Mesendoderm (in vitro differentiated cells): ENCODE results near the gene TPBGL.

Experiments used
- DNase-seq: peaks from one replicate; pipeline ENCODE4 v3.0.0; 2013
- H2AK5ac ChIP-seq: 2 replicates; pipeline ENCODE4 v1.6.1; 2013; ENCODE audit warnings: low read length, inconsistent platforms
- H2BK120ac ChIP-seq: 2 replicates; pipeline ENCODE4 v1.6.1; 2013; ENCODE audit warnings: low read depth, mild to moderate bottlenecking, low read length, moderate library complexity, mixed read lengths
- H2BK15ac ChIP-seq: replicated peaks from 2 replicates; pipeline ENCODE4 v1.6.1; 2013; ENCODE audit warnings: low read depth, mild to moderate bottlenecking, moderate library complexity
- H2BK5ac ChIP-seq: 2 replicates; pipeline ENCODE4 v1.6.1; 2013; ENCODE audit warnings: low read length, inconsistent platforms
- H3K18ac ChIP-seq: 2 replicates; pipeline ENCODE4 v1.6.1; 2013; ENCODE audit warnings: mild to moderate bottlenecking, low read length, mixed read lengths
- H3K23ac ChIP-seq: one replicate; pipeline ENCODE4 v1.6.1; 2013; ENCODE audit warnings: low read length
- H3K27ac ChIP-seq: 2 replicates; pipeline ENCODE4 v1.5.1; 2013; ENCODE audit warnings: low read depth, mild to moderate bottlenecking, inconsistent platforms, low read length, moderate library complexity
- H3K27me3 ChIP-seq: 2 replicates; pipeline ENCODE4 v1.6.1; 2013; ENCODE audit warnings: low read length, control low read depth, mild to moderate bottlenecking, inconsistent platforms; ENCODE audit not compliant: insufficient read depth, poor library complexity
- H3K36me3 ChIP-seq: 2 replicates; pipeline ENCODE4 v1.6.1; 2013; ENCODE audit warnings: low read length, inconsistent platforms; ENCODE audit not compliant: control insufficient read depth, insufficient read depth
- H3K4ac ChIP-seq: one replicate; pipeline ENCODE4 v1.6.1; 2013; ENCODE audit warnings: low read depth, mild to moderate bottlenecking, low read length, moderate library complexity
- H3K4me1 ChIP-seq: 2 replicates; pipeline ENCODE4 v1.6.1; 2013; ENCODE audit warnings: low read depth, low read length, inconsistent platforms; ENCODE audit not compliant: control insufficient read depth
- H3K4me2 ChIP-seq: 2 replicates; pipeline ENCODE4 v1.6.1; 2013; ENCODE audit warnings: low read length
- H3K4me3 ChIP-seq: 2 replicates; pipeline ENCODE4 v1.5.1; 2013; ENCODE audit warnings: mild to moderate bottlenecking, low read length
- H3K56ac ChIP-seq: one replicate; pipeline ENCODE4 v1.6.1; 2013; ENCODE audit warnings: low read length
- H3K79me1 ChIP-seq: 2 replicates; pipeline ENCODE4 v1.6.1; 2013; ENCODE audit warnings: low read length, inconsistent platforms
- H3K79me2 ChIP-seq: 2 replicates; pipeline ENCODE4 v1.6.1; 2013; ENCODE audit warnings: mild to moderate bottlenecking, low read length; ENCODE audit not compliant: control insufficient read depth, insufficient read depth
- H3K9ac ChIP-seq: 2 replicates; pipeline ENCODE4 v1.6.1; 2013; ENCODE audit warnings: low read length, inconsistent platforms
- H4K5ac ChIP-seq: one replicate; pipeline ENCODE4 v1.6.1; 2013; ENCODE audit warnings: low read length
- H4K8ac ChIP-seq: one replicate; pipeline ENCODE4 v1.6.1; 2013; ENCODE audit warnings: low read depth, mild to moderate bottlenecking, control low read depth, low read length, moderate library complexity
- WGBS: extraction: QIAGEN DNeasy Blood & Tissue Kit; methylation state at CpG from one replicate; pipeline ENCODE4 v1.1.7; 2013; ENCODE audit warnings: low lambda C conversion rate, missing lambda C conversion rate; ENCODE audit not compliant: insufficient coverage; ENCODE audit errors: extremely low coverage; 5-methylcytosine and 5-hydroxymethylcytosine counted together

TPBGL gene

DNA sequence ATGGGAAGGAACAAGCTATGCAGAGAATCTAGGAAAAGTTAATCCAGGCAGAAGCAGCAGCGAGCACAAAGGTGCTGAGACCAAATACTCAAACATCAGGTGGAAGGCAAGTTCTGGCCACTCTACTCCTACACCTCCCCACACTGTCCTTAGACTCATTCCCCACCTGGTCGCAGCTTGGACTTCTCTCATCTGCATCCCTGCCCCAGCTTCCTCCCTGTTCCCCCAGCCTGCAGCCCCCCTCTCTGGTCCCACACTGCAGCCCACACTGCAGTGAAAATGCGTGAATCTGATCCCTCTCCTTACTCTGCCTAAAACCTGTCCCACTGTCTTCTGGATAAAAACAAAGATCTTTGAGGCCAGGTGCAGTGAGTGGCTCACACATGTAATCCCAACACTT lies 9.1 kb downstream of the TPBGL start:
- Histone ChIP-seq H3K18ac (no peak overlapping the region), H3K79me2 (no peaks in the 10 kb centered on the region), H3K9ac (no peak overlapping the region), H3K4me2 (no peak overlapping the region), H3K4ac (no peak overlapping the region), H3K27ac (no peak overlapping the region), H2BK15ac (no peak overlapping the region), H3K4me1 (no peaks in the 10 kb centered on the region), H4K5ac (no peak overlapping the region), H3K4me3 (no peak overlapping the region), H3K27me3 (no peaks in the 10 kb centered on the region), H3K36me3 (no peaks in the 10 kb centered on the region), H3K56ac (no peak overlapping the region), H3K79me1 (no peaks in the 10 kb centered on the region), H2AK5ac (no peak overlapping the region), H2BK5ac (no peak overlapping the region), H3K23ac (no peak overlapping the region), H4K8ac (no peak overlapping the region), H2BK120ac (no peak overlapping the region)
- WGBS: no CpG with 5 or more reads among the region's 3 CpGs
- no peak for DNase-seq

DNA sequence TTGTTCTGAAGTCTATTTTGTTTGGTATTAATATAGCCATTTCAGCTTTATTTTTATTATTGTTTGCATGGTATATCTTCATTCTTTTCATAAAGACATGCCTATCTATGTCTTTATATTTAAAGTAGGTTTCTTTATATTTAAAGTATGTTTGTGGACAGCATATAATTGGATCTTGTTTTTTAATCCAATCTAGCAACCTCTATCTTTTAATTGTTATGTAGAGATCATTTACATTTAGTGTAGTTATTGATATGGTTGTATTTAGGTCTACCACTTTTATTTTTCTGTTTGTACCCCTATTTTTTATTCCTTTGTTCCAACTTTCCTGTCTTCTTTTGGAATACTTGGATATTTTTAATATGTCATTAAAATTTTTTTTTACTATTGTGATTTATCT lies 13.8 kb downstream of the TPBGL start:
- H3K56ac ChIP-seq: no peak overlapping the region
- no peak overlapping the region for H3K9ac ChIP-seq
- H3K4me1 ChIP-seq: no peaks in the 10 kb centered on the region
- H3K79me2 ChIP-seq: no peaks in the 10 kb centered on the region
- H3K27me3 ChIP-seq: no peaks in the 10 kb centered on the region
- H3K23ac ChIP-seq: no peak overlapping the region
- no peak overlapping the region for H3K18ac ChIP-seq
- no peak overlapping the region for H4K5ac ChIP-seq
- H3K27ac ChIP-seq: no peak overlapping the region
- no peak overlapping the region for H3K4ac ChIP-seq
- no peak overlapping the region for H2BK5ac ChIP-seq
- no peaks in the 10 kb centered on the region for H3K79me1 ChIP-seq
- no peak overlapping the region for H3K4me2 ChIP-seq
- H3K36me3 ChIP-seq: no peaks in the 10 kb centered on the region
- H2BK15ac ChIP-seq: no peak overlapping the region
- H4K8ac ChIP-seq: no peak overlapping the region
- H3K4me3 ChIP-seq: no peak overlapping the region
- no peak for DNase-seq
- no peak overlapping the region for H2AK5ac ChIP-seq
- H2BK120ac ChIP-seq: no peak overlapping the region

DNA sequence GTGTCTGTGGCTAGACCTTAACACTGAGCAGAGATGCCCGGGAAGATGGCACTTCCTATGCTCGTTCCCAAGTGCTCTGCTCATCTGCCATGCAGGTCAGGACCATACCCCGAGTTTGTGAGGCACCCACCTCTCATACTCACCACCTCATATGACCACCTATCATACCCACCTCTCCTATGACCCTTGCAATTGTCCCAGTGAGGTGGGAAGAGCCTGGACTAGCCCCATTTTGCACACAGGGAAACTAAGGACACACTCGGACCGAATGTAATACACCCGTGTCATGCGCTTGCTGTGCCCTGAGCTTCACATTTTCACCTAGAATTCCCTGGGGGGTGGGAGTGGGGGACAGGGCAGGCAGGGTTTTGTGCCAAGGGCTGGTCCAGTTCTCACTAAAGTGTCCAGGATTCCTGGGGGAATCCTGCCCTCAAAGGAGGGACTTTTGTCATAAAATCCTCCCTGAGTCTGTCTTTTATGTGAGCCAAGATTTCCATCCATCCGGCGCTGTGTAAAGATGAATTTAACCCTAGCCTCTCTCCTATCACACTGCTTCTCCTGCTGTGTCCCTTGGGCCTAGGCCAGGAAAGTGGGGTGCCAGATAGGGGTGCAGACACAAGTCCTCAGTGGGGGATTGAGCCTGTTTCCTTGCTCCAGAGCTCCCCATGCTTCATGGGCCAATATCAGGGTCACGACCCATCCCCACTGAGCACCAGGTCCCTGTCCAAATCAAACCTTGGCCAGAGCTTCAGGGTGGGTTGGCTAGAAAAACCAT lies 20.0 kb downstream of the TPBGL start:
- Histone ChIP-seq H3K4me3 (no peak overlapping the region), H3K9ac (no peak overlapping the region), H3K27ac (no peak overlapping the region), H3K4ac (no peak overlapping the region), H3K4me1 (peaks cover 2% of the 10 kb centered on the region), H3K18ac (no peak overlapping the region), H2BK15ac (no peak overlapping the region), H3K4me2 (no peak overlapping the region), H3K36me3 (no peaks in the 10 kb centered on the region), H2AK5ac (no peak overlapping the region), H2BK120ac (no peak overlapping the region), H3K27me3 (no peaks in the 10 kb centered on the region), H3K23ac (no peak overlapping the region), H4K8ac (no peak overlapping the region), H3K56ac (no peak overlapping the region), H3K79me2 (no peaks in the 10 kb centered on the region), H3K79me1 (no peaks in the 10 kb centered on the region), H2BK5ac (no peak overlapping the region), H4K5ac (no peak overlapping the region)
- no peak for DNase-seq
- WGBS: no CpG with 5 or more reads among the region's 10 CpGs

- H3K56ac ChIP-seq: no peak overlapping the region
- H3K36me3 ChIP-seq: no peaks in the 10 kb centered on the region
- H3K4me1 ChIP-seq: peaks cover 2% of the 10 kb centered on the region
- H3K27ac ChIP-seq: no peak overlapping the region
- no CpG with 5 or more reads among the region's 6 CpGs for WGBS
- H2BK120ac ChIP-seq: no peak overlapping the region
- H3K27me3 ChIP-seq: no peaks in the 10 kb centered on the region
- H3K4ac ChIP-seq: no peak overlapping the region
- no peak overlapping the region for H4K8ac ChIP-seq
- H2BK5ac ChIP-seq: no peak overlapping the region
- H3K79me2 ChIP-seq: no peaks in the 10 kb centered on the region
- no peak overlapping the region for H3K18ac ChIP-seq
- H3K23ac ChIP-seq: no peak overlapping the region
- no peak overlapping the region for H3K9ac ChIP-seq
- no peaks in the 10 kb centered on the region for H3K79me1 ChIP-seq
- no peak overlapping the region for H2BK15ac ChIP-seq
- no peak overlapping the region for H3K4me3 ChIP-seq
- DNase-seq: no peak
- no peak overlapping the region for H3K4me2 ChIP-seq
- H4K5ac ChIP-seq: no peak overlapping the region
- H2AK5ac ChIP-seq: no peak overlapping the region
Observed at GRCh38 chr11:75261902-75262361, 21.4 kb downstream of the TPBGL start.

DNA sequence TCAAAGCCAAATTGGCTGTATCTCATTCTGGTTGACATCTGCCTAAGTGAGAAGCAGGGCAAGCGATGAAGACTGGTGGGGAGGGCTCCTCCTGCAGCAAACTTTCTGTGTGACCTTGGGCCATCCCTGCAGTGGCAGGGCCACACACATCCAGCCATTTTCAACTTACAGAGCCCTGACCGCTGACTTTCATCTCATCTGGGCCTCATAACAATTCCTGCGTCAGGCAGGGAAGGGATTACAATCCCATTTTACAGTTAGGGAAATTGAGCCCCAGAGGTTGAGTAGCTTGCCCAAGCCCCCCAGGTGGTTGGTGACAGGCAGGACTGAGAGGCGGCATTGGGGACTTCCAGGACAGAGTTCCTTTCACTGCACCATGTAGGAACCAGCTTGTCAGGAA lies 21.9 kb downstream of the TPBGL start:
- no peak overlapping the region for H3K56ac ChIP-seq
- no peak overlapping the region for H3K27ac ChIP-seq
- H3K4me1 ChIP-seq: peaks cover 2% of the 10 kb centered on the region
- H3K4ac ChIP-seq: no peak overlapping the region
- H3K4me2 ChIP-seq: no peak overlapping the region
- H3K9ac ChIP-seq: no peak overlapping the region
- no CpG with 5 or more reads among the region's 4 CpGs for WGBS
- no peak overlapping the region for H3K4me3 ChIP-seq
- H2BK120ac ChIP-seq: no peak overlapping the region
- no peak overlapping the region for H4K8ac ChIP-seq
- no peak overlapping the region for H4K5ac ChIP-seq
- no peak overlapping the region for H2AK5ac ChIP-seq
- H2BK5ac ChIP-seq: no peak overlapping the region
- no peaks in the 10 kb centered on the region for H3K79me1 ChIP-seq
- no peaks in the 10 kb centered on the region for H3K36me3 ChIP-seq
- H3K79me2 ChIP-seq: no peaks in the 10 kb centered on the region
- no peaks in the 10 kb centered on the region for H3K27me3 ChIP-seq
- DNase-seq: no peak
- no peak overlapping the region for H2BK15ac ChIP-seq
- no peak overlapping the region for H3K18ac ChIP-seq
- H3K23ac ChIP-seq: no peak overlapping the region
